ENCODE data around the gene HDLBP. TPM values are rescaled to one million over a fixed set of nuclear protein-coding genes. Genes with fewer than 3 reads are reported as not detected.

The HDLBP gene
- total and polyA plus RNA-seq, 10 of the 15 experiments (the other 5 are each of a cell fraction or from before 2014, with no cell fraction given) = 19.5 to 383 (median 249) TPM

DNA sequence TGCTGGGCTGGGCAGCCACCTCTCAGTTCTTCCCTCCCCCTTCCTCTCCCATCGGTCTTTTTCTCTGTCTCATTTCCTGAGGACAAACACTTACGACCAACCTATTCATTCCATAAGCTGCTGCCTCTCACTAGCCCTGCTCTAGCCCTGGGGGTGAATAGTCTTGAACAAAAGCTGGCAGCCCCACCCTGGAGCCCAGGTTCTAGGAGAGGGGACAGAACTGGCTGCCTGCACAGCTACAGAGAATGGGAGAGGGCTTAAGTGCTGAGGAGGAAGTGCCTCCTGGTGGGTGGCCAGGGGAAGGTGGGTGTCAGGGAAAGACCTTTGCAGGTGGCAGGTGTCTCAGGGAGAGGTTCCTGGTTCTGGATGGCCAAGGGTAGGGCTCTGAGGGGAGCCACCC lies 104.2 kb downstream of the HDLBP start:
- RAD21 ChIA-PET (ENCODE audit: unreplicated experiment) = no interaction called here
- ATAC-seq (no peak; the same call in 2 of the 3 replicates), DNase-seq (ENCODE audit: low read depth, low spot score) (no peak), FAIRE-seq (no peak)
- H3K79me2 ChIP-seq (ENCODE audit: control insufficient read depth, insufficient read depth, low read length) = no peaks in the 10 kb centered on the region
- BruUV-seq (replicated peaks) = no TSS peak
- in situ Hi-C loops (cut with MboI) (no loop called here), intact Hi-C loops (cut with micrococcal nuclease; ENCODE audit: unreplicated experiment) (loop anchor here (10.0 kb wide), 1 partner anchor 356 kb away; no protein-coding TSS in a partner anchor)
- H3K36me3 ChIP-seq (ENCODE audit: control insufficient read depth in 2 of 2, insufficient read depth in 2 of 2, low read length in 1 of 2) = no peaks in the 10 kb centered on the region
- H4K20me1 ChIP-seq (ENCODE audit: control insufficient read depth, insufficient read depth) = no peaks in the 10 kb centered on the region
- SMC1A ChIA-PET (ENCODE audit: uncharacterized antibody, unreplicated experiment) = no interaction called here
- WGBS (ENCODE audit: insufficient coverage, insufficient replicate concordance, low lambda C conversion rate, missing lambda C conversion rate) = 7% methylated on average over 2 of the region's 2 CpGs
- H3K27me3 ChIP-seq (replicated peaks in 1 of 2; ENCODE audit: control insufficient read depth in 2 of 2, insufficient read depth in 2 of 2, low read length in 1 of 2) = no peaks in the 10 kb centered on the region
- TF ChIP-seq, protein P1, sequence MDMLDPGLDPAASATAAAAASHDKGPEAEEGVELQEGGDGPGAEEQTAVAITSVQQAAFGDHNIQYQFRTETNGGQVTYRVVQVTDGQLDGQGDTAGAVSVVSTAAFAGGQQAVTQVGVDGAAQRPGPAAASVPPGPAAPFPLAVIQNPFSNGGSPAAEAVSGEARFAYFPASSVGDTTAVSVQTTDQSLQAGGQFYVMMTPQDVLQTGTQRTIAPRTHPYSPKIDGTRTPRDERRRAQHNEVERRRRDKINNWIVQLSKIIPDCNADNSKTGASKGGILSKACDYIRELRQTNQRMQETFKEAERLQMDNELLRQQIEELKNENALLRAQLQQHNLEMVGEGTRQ (IDR thresholded peaks at IDR 0.05; ENCODE audit: borderline replicate concordance, low read depth, low read length) = no peak
- TF ChIP-seq TCF7 (IDR thresholded peaks at IDR 0.05; ENCODE audit: borderline replicate concordance) = no peak
- TF ChIP-seq, protein P2, sequence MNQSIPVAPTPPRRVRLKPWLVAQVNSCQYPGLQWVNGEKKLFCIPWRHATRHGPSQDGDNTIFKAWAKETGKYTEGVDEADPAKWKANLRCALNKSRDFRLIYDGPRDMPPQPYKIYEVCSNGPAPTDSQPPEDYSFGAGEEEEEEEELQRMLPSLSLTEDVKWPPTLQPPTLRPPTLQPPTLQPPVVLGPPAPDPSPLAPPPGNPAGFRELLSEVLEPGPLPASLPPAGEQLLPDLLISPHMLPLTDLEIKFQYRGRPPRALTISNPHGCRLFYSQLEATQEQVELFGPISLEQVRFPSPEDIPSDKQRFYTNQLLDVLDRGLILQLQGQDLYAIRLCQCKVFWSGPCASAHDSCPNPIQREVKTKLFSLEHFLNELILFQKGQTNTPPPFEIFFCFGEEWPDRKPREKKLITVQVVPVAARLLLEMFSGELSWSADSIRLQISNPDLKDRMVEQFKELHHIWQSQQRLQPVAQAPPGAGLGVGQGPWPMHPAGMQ (IDR thresholded peaks at IDR 0.05; ENCODE audit: borderline replicate concordance) = no peak
- TF ChIP-seq RUNX3 (IDR thresholded peaks at IDR 0.05; ENCODE audit: low read length) = no peak
- TF ChIP-seq, protein P3, sequence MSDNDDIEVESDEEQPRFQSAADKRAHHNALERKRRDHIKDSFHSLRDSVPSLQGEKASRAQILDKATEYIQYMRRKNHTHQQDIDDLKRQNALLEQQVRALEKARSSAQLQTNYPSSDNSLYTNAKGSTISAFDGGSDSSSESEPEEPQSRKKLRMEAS (IDR thresholded peaks at IDR 0.05; ENCODE audit: low read depth, low read length) = no peak
- no peak for TF ChIP-seq TBL1XR1 (IDR thresholded peaks at IDR 0.05; ENCODE audit: low read depth, low read length)
- 0 out of 2 replicates have a peak, but pooled peaks have one; percentile 9 for TF ChIP-seq RAD21 (IDR thresholded peaks at IDR 0.05; ENCODE audit: insufficient read depth, low read depth, low read length)
- no peak for TF ChIP-seq NR2F1 (conservative IDR thresholded peaks at IDR 0.05)
- TF ChIP-seq, protein P4, sequence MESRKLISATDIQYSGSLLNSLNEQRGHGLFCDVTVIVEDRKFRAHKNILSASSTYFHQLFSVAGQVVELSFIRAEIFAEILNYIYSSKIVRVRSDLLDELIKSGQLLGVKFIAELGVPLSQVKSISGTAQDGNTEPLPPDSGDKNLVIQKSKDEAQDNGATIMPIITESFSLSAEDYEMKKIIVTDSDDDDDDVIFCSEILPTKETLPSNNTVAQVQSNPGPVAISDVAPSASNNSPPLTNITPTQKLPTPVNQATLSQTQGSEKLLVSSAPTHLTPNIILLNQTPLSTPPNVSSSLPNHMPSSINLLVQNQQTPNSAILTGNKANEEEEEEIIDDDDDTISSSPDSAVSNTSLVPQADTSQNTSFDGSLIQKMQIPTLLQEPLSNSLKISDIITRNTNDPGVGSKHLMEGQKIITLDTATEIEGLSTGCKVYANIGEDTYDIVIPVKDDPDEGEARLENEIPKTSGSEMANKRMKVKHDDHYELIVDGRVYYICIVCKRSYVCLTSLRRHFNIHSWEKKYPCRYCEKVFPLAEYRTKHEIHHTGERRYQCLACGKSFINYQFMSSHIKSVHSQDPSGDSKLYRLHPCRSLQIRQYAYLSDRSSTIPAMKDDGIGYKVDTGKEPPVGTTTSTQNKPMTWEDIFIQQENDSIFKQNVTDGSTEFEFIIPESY (IDR thresholded peaks at IDR 0.05) = no peak
- TF ChIP-seq CBX5 (IDR thresholded peaks at IDR 0.05; ENCODE audit: low read depth) = no peak
- TF ChIP-seq, protein P5, sequence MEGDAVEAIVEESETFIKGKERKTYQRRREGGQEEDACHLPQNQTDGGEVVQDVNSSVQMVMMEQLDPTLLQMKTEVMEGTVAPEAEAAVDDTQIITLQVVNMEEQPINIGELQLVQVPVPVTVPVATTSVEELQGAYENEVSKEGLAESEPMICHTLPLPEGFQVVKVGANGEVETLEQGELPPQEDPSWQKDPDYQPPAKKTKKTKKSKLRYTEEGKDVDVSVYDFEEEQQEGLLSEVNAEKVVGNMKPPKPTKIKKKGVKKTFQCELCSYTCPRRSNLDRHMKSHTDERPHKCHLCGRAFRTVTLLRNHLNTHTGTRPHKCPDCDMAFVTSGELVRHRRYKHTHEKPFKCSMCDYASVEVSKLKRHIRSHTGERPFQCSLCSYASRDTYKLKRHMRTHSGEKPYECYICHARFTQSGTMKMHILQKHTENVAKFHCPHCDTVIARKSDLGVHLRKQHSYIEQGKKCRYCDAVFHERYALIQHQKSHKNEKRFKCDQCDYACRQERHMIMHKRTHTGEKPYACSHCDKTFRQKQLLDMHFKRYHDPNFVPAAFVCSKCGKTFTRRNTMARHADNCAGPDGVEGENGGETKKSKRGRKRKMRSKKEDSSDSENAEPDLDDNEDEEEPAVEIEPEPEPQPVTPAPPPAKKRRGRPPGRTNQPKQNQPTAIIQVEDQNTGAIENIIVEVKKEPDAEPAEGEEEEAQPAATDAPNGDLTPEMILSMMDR (IDR thresholded peaks at IDR 0.05 in 2 of 3, conservative IDR thresholded peaks at IDR 0.05 in 1 of 3; ENCODE audit: control insufficient read depth in 2 of 3, extremely low read depth in 1 of 3, insufficient read depth in 1 of 3, low read depth in 3 of 3, low read length in 3 of 3) = peak in 1 of 3 experiments; percentile 27; a peak in 1 of 6 replicates
- TF ChIP-seq, protein P6, sequence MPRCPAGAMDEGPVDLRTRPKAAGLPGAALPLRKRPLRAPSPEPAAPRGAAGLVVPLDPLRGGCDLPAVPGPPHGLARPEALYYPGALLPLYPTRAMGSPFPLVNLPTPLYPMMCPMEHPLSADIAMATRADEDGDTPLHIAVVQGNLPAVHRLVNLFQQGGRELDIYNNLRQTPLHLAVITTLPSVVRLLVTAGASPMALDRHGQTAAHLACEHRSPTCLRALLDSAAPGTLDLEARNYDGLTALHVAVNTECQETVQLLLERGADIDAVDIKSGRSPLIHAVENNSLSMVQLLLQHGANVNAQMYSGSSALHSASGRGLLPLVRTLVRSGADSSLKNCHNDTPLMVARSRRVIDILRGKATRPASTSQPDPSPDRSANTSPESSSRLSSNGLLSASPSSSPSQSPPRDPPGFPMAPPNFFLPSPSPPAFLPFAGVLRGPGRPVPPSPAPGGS (IDR thresholded peaks at IDR 0.05; ENCODE audit: borderline replicate concordance, insufficient read depth, low read depth, low read length, poor library complexity, severe bottlenecking) = no peak
- no peak for TF ChIP-seq ZSCAN29 (IDR thresholded peaks at IDR 0.05)
- no peak overlapping the region for H3K9ac ChIP-seq (ENCODE audit: control insufficient read depth, insufficient read depth, low read length)
- no peak overlapping the region for H3K27ac ChIP-seq (ENCODE audit: control insufficient read depth, insufficient read depth)
- H3K4me1 ChIP-seq (ENCODE audit: control insufficient read depth, insufficient read depth, low read length) = no peaks in the 10 kb centered on the region
- no peak overlapping the region for H2AFZ ChIP-seq (ENCODE audit: control insufficient read depth, low read depth, low read length)
- no peaks in the 10 kb centered on the region for H3K9me3 ChIP-seq (replicated peaks; ENCODE audit: control insufficient read depth, insufficient read depth, low read length)
- no peak overlapping the region for H3K4me2 ChIP-seq (ENCODE audit: control insufficient read depth, insufficient read depth)
- POLR2A ChIA-PET = no interaction called here
- CTCF ChIA-PET = interaction anchor here (0.7 kb wide), 1 partner anchor 133 kb away, joined by 3 read pairs; no protein-coding TSS in a partner anchor
- no peak overlapping the region for H3K4me3 ChIP-seq

All from GM12878 (cell line).